Mammary epithelial cell (primary cell): ENCODE measurements around the gene JMJD7.

Experiments used
- CTCF ChIP-seq, 2 donors: IDR thresholded peaks in 1 of 2; conservative IDR thresholded peaks in 1 of 2; 2 replicates each; pipeline ENCODE4 v1.5.1; 2011 to 2012; ENCODE audit warnings: inconsistent platforms in 2 of 2, low read length in 2 of 2, mild to moderate bottlenecking in 2 of 2, control low read depth in 1 of 2, low read depth in 1 of 2; ENCODE audit not compliant: insufficient read depth in 1 of 2; ENCODE audit errors: extremely low read depth in 1 of 2
- EZH2 ChIP-seq: IDR thresholded peaks from 2 replicates; pipeline ENCODE4 v1.6.1; 2012; ENCODE audit warnings: low read length, inconsistent platforms, borderline replicate concordance

- TF ChIP-seq CTCF (conservative IDR thresholded peaks at IDR 0.05 in 1 of 2, IDR thresholded peaks at IDR 0.05 in 1 of 2; ENCODE audit: extremely low read depth in 1 of 2, insufficient read depth in 1 of 2, low read depth in 1 of 2, low read length in 2 of 2) (no peak), EZH2 (no peak)
These were observed 4.9 kb upstream of the JMJD7 start for GRCh38 chr15:41822957-41823356.
